Caco-2 (cell line): ENCODE data around the gene RPL38. TPM values are rescaled to one million over a fixed set of nuclear protein-coding genes. Genes with fewer than 3 reads are reported as not detected.

Experiments used
- BruUV-seq: library from RNA; stranded (reverse); fragments of 400-500 nt; replicated peaks from 2 replicates; lab custom pipeline; 2021; lab: Mats Ljungman, UMichigan
- CTCF ChIA-PET: fragments of 300-600 bp; sonication (Branson Sonifier 250); formaldehyde crosslinking; loops from one replicate; lab custom pipeline; 2022; ENCODE audit warnings: antibody characterized with exemption; lab: Charles Lee
- POLR2A ChIA-PET: fragments of 300-600 bp; sonication (Branson Sonifier 250); formaldehyde crosslinking; loops from one replicate; lab custom pipeline; 2022; ENCODE audit warnings: antibody characterized with exemption; lab: Charles Lee
- DNase-seq, 2 experiments: peaks; one replicate each; pipeline versions ENCODE4 v3.0.0 to v3.0.0-alpha.2; 2020 to 2022
- H3K27me3 ChIP-seq: replicated peaks from 2 replicates; pipeline ENCODE4 v1.6.0; 2011; ENCODE audit warnings: low read length; ENCODE audit not compliant: control insufficient read depth, insufficient read depth
- H3K36me3 ChIP-seq: 2 replicates; pipeline ENCODE4 v1.5.1; 2011; ENCODE audit warnings: low read length; ENCODE audit not compliant: control insufficient read depth, insufficient read depth
- H3K4me1 ChIP-seq: fragments of 250-450 bp; sonication (Bioruptor Pico); 2 replicates; pipeline ENCODE4 v1.5.1; 2020; ENCODE audit warnings: mild to moderate bottlenecking
- H3K4me3 ChIP-seq: 2 replicates; pipeline ENCODE4 v1.5.1; 2011; ENCODE audit warnings: low read depth, mild to moderate bottlenecking, control low read depth, low read length
- H3K9me3 ChIP-seq: fragments of 250-450 bp; sonication (Bioruptor Pico); 2 replicates; pipeline ENCODE4 v1.5.1; 2020; ENCODE audit warnings: mild to moderate bottlenecking, moderate library complexity
- H3K27ac Mint-ChIP-seq: one replicate; pipeline ENCODE4 v1.8.0; 2022; ENCODE audit warnings: mixed read lengths; ENCODE audit not compliant: unreplicated experiment
- H3K27me3 Mint-ChIP-seq: one replicate; pipeline ENCODE4 v1.8.0; 2022; ENCODE audit warnings: mixed read lengths; ENCODE audit not compliant: insufficient read depth, unreplicated experiment
- H3K36me3 Mint-ChIP-seq: one replicate; pipeline ENCODE4 v1.8.0; 2022; ENCODE audit warnings: mild to moderate bottlenecking, mixed read lengths; ENCODE audit not compliant: insufficient read depth, unreplicated experiment
- H3K4me1 Mint-ChIP-seq: one replicate; pipeline ENCODE4 v1.8.0; 2022; ENCODE audit warnings: low read depth, mixed read lengths; ENCODE audit not compliant: unreplicated experiment
- H3K4me3 Mint-ChIP-seq: one replicate; pipeline ENCODE4 v1.8.0; 2022; ENCODE audit warnings: mild to moderate bottlenecking, moderate library complexity, mixed read lengths; ENCODE audit not compliant: unreplicated experiment
- H3K9me3 Mint-ChIP-seq: one replicate; pipeline ENCODE4 v1.8.0; 2022; ENCODE audit warnings: mixed read lengths; ENCODE audit not compliant: unreplicated experiment
- intact Hi-C: fragments of 100-400 bp; cut with micrococcal nuclease; formaldehyde crosslinking; loops from one replicate; pipeline ENCODE4 v1.10.0; 2022; ENCODE audit not compliant: unreplicated experiment
- total RNA-seq: library from RNA; stranded (reverse); gene quantifications from 2 replicates; pipeline ENCODE4 v1.2.3, GENCODE V29; 2022
- TF ChIP-seq, protein P1 (sequence below), 2 experiments: fragments of 200-600 bp in 1 of 2; IDR thresholded peaks; 1 replicate in 1 of 2; 2 replicates in 1 of 2; pipeline versions ENCODE4 v1.5.1 to v1.8.0; 2011 to 2022; ENCODE audit warnings: antibody characterized with exemption in 1 of 2, control low read depth in 1 of 2, inconsistent platforms in 1 of 2, low read depth in 1 of 2, low read length in 1 of 2, mild to moderate bottlenecking in 1 of 2, moderate library complexity in 1 of 2; ENCODE audit not compliant: insufficient read depth in 1 of 2, severe bottlenecking in 1 of 2, unreplicated experiment in 1 of 2

Gene RPL38
- total RNA-seq, 1 experiment from 2014 or later = 1,319 TPM

DNA sequence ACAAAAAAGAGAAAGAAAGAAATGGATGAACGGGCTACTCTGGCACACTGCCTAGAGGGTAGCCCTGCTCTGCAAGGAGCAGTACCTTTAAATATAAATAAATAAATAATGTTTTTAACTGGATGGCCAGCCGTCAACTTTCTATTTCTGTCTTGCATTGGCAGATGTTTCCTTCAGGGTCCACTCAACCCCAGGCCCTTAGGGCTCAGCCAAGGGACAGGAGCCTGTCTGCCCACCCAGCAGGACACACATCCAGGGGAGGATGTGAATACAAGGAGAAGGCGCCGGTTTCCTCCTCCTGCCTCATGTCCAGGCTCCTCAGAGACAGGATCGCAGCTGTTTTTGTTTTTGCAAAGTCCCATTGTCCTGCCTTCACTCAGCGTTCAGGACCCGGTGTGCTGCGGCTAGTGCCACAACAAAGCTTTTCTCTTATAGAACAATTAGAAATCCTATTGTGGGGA is 32.5 kb downstream of the RPL38 start:
- H3K9me3 ChIP-seq = no peaks in the 10 kb centered on the region
- H3K4me3 ChIP-seq = no peak overlapping the region
- no TSS peak for BruUV-seq
- ChIA-PET CTCF (no interaction called here), POLR2A (no interaction called here)
- no peaks in the 10 kb centered on the region; the same call in 1 of the 2 replicates for H3K36me3 ChIP-seq
- Mint-ChIP-seq H3K4me1 (peaks cover 7% of the 10 kb centered on the region), H3K27ac (no peak overlapping the region), H3K27me3 (no peaks in the 10 kb centered on the region), H3K4me3 (no peak overlapping the region), H3K9me3 (no peaks in the 10 kb centered on the region), H3K36me3 (no peaks in the 10 kb centered on the region)
- TF ChIP-seq, protein P1, sequence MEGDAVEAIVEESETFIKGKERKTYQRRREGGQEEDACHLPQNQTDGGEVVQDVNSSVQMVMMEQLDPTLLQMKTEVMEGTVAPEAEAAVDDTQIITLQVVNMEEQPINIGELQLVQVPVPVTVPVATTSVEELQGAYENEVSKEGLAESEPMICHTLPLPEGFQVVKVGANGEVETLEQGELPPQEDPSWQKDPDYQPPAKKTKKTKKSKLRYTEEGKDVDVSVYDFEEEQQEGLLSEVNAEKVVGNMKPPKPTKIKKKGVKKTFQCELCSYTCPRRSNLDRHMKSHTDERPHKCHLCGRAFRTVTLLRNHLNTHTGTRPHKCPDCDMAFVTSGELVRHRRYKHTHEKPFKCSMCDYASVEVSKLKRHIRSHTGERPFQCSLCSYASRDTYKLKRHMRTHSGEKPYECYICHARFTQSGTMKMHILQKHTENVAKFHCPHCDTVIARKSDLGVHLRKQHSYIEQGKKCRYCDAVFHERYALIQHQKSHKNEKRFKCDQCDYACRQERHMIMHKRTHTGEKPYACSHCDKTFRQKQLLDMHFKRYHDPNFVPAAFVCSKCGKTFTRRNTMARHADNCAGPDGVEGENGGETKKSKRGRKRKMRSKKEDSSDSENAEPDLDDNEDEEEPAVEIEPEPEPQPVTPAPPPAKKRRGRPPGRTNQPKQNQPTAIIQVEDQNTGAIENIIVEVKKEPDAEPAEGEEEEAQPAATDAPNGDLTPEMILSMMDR (IDR thresholded peaks at IDR 0.05; ENCODE audit: insufficient read depth in 1 of 2, low read depth in 1 of 2, low read length in 1 of 2, severe bottlenecking in 1 of 2, unreplicated experiment in 1 of 2) = no peak
- intact Hi-C loops = no loop called here
- DNase-seq = no peak
- H3K27me3 ChIP-seq = no peaks in the 10 kb centered on the region
- no peaks in the 10 kb centered on the region for H3K4me1 ChIP-seq

DNA sequence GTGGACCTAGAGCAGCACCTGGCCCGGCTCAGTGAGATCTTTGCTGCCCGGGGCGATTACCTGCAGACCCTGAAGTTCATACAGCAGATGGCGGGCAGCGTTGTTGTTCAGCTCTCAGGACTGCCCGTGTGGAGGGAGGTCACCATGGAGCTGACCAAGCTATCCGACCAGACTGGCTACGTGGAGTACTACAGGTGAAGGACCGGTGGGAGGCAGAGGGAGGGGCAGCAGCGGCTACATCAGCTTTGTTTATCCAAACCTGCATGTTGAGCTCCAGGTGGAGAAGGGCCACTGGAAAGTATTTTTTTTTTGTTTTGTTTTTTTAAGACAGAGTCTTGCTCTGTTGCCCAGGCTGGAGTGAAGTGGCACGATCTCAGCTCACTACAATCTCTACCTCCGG is 33.8 kb downstream of the RPL38 start:
- H3K36me3 Mint-ChIP-seq = no peaks in the 10 kb centered on the region
- Histone ChIP-seq H3K4me3 (no peak overlapping the region), H3K4me1 (no peaks in the 10 kb centered on the region), H3K9me3 (no peaks in the 10 kb centered on the region), H3K36me3 (no peaks in the 10 kb centered on the region; the same call in 1 of the 2 replicates), H3K27me3 (no peaks in the 10 kb centered on the region)
- DNase-seq = no peak
- no peaks in the 10 kb centered on the region for H3K27me3 Mint-ChIP-seq
- no peaks in the 10 kb centered on the region for H3K4me1 Mint-ChIP-seq
- BruUV-seq = no TSS peak
- intact Hi-C loops = no loop called here
- H3K4me3 Mint-ChIP-seq = no peak overlapping the region
- ChIA-PET CTCF (interaction anchor here (0.9 kb wide), 1 partner anchor 48 kb away, joined by 3 read pairs; no protein-coding TSS in a partner anchor), POLR2A (no interaction called here)
- H3K9me3 Mint-ChIP-seq = no peaks in the 10 kb centered on the region
- TF ChIP-seq, protein P1 (IDR thresholded peaks at IDR 0.05; ENCODE audit: insufficient read depth in 1 of 2, low read depth in 1 of 2, low read length in 1 of 2, severe bottlenecking in 1 of 2, unreplicated experiment in 1 of 2) = no peak
- no peak overlapping the region for H3K27ac Mint-ChIP-seq

GRCh38 chr17:74239172-74239571 is 35.7 kb downstream of the RPL38 start:
- no TSS peak for BruUV-seq
- no peaks in the 10 kb centered on the region for H3K9me3 ChIP-seq
- CTCF ChIA-PET = interaction anchor here (1.0 kb wide), 1 partner anchor 57 kb away, joined by 4 read pairs; no protein-coding TSS in a partner anchor
- H3K4me3 ChIP-seq = no peak overlapping the region
- no peak for DNase-seq
- H3K36me3 ChIP-seq = no peaks in the 10 kb centered on the region; the same call in 1 of the 2 replicates
- TF ChIP-seq, protein P1 (IDR thresholded peaks at IDR 0.05; ENCODE audit: insufficient read depth in 1 of 2, low read depth in 1 of 2, low read length in 1 of 2, severe bottlenecking in 1 of 2, unreplicated experiment in 1 of 2) = no peak
- no peaks in the 10 kb centered on the region for H3K27me3 ChIP-seq
- Mint-ChIP-seq H3K27ac (no peak overlapping the region), H3K9me3 (no peaks in the 10 kb centered on the region), H3K4me3 (no peak overlapping the region), H3K4me1 (no peaks in the 10 kb centered on the region), H3K36me3 (no peaks in the 10 kb centered on the region), H3K27me3 (no peaks in the 10 kb centered on the region)
- intact Hi-C loops = no loop called here
- no peaks in the 10 kb centered on the region for H3K4me1 ChIP-seq
- POLR2A ChIA-PET = no interaction called here
